DOHH2 (cell line): ENCODE data around the gene MAGEB6.

ENCODE experiments used
- H3F3A ChIP-seq: fragments of 200-600 bp; sonication (generic), shearing (Covaris generic); 2 replicates; pipeline ENCODE4 v1.6.0; 2016; ENCODE audit warnings: antibody characterized with exemption, mild to moderate bottlenecking; ENCODE audit not compliant: control insufficient read depth, insufficient read depth
- H3K27ac ChIP-seq: fragments of 200-600 bp; sonication (generic); 2 replicates; pipeline ENCODE4 v1.5.1; 2014; ENCODE audit warnings: low read depth, mild to moderate bottlenecking, low read length, moderate library complexity
- H3K27me3 ChIP-seq: fragments of 200-600 bp; sonication (generic); 2 replicates; pipeline ENCODE4 v1.6.1; 2014; ENCODE audit warnings: mild to moderate bottlenecking, low read length, mixed read lengths; ENCODE audit not compliant: control insufficient read depth
- H3K36me3 ChIP-seq: fragments of 200-600 bp; sonication (generic); 2 replicates; pipeline ENCODE4 v1.6.1; 2014; ENCODE audit warnings: mild to moderate bottlenecking, low read length, moderate library complexity, mixed read lengths; ENCODE audit not compliant: control insufficient read depth
- H3K4me1 ChIP-seq: fragments of 200-600 bp; sonication (generic); 2 replicates; pipeline ENCODE4 v1.6.1; 2014; ENCODE audit warnings: mild to moderate bottlenecking, low read length, mixed read lengths; ENCODE audit not compliant: control insufficient read depth
- H3K4me2 ChIP-seq: fragments of 200-600 bp; sonication (generic); 2 replicates; pipeline ENCODE4 v1.6.0; 2014; ENCODE audit warnings: mild to moderate bottlenecking, low read length, moderate library complexity
- H3K4me3 ChIP-seq: fragments of 200-600 bp; sonication (generic); 2 replicates; pipeline ENCODE4 v1.5.1; 2014; ENCODE audit warnings: mild to moderate bottlenecking, low read length, mixed read lengths
- H3K79me2 ChIP-seq: fragments of 200-600 bp; sonication (generic); 2 replicates; pipeline ENCODE4 v1.6.1; 2014; ENCODE audit warnings: mild to moderate bottlenecking, low read length, mixed read lengths; ENCODE audit not compliant: control insufficient read depth
- H3K9me2 ChIP-seq: fragments of 200-600 bp; sonication (generic); replicated peaks from 2 replicates; pipeline ENCODE4 v1.6.1; 2014; ENCODE audit warnings: mild to moderate bottlenecking, low read length, mixed read lengths; ENCODE audit not compliant: control insufficient read depth
- H3K9me3 ChIP-seq: fragments of 200-600 bp; sonication (generic); 2 replicates; pipeline ENCODE4 v1.6.1; 2014; ENCODE audit warnings: antibody characterized with exemption, low read length, mixed read lengths; ENCODE audit not compliant: control insufficient read depth, insufficient read depth
- H4K20me1 ChIP-seq: fragments of 200-600 bp; sonication (generic); 2 replicates; pipeline ENCODE4 v1.6.0; 2014; ENCODE audit warnings: low read depth, mild to moderate bottlenecking, antibody characterized with exemption, low read length, moderate library complexity; ENCODE audit not compliant: control insufficient read depth, insufficient read depth
- EZH2phosphoT487 ChIP-seq: fragments of 200-600 bp; sonication (generic); IDR thresholded peaks from 2 replicates; pipeline ENCODE4 v1.6.1; 2017; ENCODE audit warnings: borderline replicate concordance, mild to moderate bottlenecking, antibody characterized with exemption, low read length, moderate library complexity, mixed read lengths
- TF ChIP-seq, protein P1 (sequence below): fragments of 200-600 bp; sonication (generic); IDR thresholded peaks from one replicate; pipeline ENCODE4 v1.5.1; 2014; ENCODE audit warnings: antibody characterized with exemption, mild to moderate bottlenecking, low read depth, low read length; ENCODE audit not compliant: poor library complexity, severe bottlenecking

Gene MAGEB6, protein sequence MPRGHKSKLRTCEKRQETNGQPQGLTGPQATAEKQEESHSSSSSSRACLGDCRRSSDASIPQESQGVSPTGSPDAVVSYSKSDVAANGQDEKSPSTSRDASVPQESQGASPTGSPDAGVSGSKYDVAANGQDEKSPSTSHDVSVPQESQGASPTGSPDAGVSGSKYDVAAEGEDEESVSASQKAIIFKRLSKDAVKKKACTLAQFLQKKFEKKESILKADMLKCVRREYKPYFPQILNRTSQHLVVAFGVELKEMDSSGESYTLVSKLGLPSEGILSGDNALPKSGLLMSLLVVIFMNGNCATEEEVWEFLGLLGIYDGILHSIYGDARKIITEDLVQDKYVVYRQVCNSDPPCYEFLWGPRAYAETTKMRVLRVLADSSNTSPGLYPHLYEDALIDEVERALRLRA

DNA sequence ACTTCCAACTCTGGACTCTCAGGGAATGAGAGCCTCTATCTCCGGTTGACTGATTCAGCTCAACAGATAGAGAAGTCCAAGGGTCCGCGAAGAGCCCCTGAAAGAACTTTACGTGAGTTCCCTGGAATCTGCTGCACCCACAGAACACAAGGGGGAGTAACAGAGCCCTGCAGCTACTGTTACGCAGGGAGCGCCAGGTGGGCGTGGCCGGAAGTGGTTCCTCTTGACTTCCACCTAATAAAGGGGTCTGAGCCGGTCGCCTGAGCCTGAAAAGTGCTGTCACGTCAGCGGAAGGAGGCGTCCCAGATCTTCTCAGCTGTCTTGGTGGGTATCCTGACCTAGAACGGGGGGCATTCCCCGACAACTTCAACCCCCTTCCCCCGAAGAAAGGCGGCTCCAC is at the start of gene MAGEB6:
TSS of gene MAGEB6 (plus strand) at position 237 of the 400 bp plus-strand sequence. CDS start 1,407 bp downstream, outside the sequence.
- Histone ChIP-seq H3F3A (no peaks in the 10 kb centered on the region), H3K9me3 (no peaks in the 10 kb centered on the region), H3K4me2 (no peak within 1 kb of the TSS), H3K36me3 (no peaks in the 10 kb centered on the region), H3K4me1 (no peaks in the 10 kb centered on the region), H3K27ac (no peak within 1 kb of the TSS), H3K9me2 (no peaks in the 10 kb centered on the region), H4K20me1 (no peaks in the 10 kb centered on the region), H3K4me3 (no peak within 1 kb of the TSS), H3K79me2 (no peaks in the 10 kb centered on the region), H3K27me3 (no peaks in the 10 kb centered on the region)
- TF ChIP-seq, protein P1, sequence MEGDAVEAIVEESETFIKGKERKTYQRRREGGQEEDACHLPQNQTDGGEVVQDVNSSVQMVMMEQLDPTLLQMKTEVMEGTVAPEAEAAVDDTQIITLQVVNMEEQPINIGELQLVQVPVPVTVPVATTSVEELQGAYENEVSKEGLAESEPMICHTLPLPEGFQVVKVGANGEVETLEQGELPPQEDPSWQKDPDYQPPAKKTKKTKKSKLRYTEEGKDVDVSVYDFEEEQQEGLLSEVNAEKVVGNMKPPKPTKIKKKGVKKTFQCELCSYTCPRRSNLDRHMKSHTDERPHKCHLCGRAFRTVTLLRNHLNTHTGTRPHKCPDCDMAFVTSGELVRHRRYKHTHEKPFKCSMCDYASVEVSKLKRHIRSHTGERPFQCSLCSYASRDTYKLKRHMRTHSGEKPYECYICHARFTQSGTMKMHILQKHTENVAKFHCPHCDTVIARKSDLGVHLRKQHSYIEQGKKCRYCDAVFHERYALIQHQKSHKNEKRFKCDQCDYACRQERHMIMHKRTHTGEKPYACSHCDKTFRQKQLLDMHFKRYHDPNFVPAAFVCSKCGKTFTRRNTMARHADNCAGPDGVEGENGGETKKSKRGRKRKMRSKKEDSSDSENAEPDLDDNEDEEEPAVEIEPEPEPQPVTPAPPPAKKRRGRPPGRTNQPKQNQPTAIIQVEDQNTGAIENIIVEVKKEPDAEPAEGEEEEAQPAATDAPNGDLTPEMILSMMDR, result no peak
- no peak for TF ChIP-seq EZH2phosphoT487

DNA sequence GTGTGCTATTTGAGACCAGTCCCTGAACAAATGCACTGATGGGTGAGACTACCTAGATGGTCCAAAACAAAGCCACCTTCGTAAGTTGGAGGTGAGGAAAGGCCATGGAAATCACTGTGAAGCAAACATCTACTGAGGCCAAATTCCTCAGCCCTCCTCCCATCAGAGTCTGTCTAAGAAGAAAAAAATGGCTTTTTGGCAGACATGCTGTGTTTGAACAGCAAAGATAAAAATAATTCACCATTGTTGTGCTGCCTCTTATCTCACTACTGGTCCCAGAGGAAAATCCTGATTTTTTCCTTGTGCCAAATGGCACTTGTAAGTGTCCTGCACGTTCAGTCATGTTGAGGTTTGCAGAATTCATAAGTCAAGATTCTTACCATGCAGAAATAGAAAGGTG is 46.2 kb upstream of the MAGEB6 start:
- H3K36me3 ChIP-seq, result no peaks in the 10 kb centered on the region
- no peaks in the 10 kb centered on the region for H4K20me1 ChIP-seq
- H3K79me2 ChIP-seq, result no peaks in the 10 kb centered on the region
- no peaks in the 10 kb centered on the region for H3K4me1 ChIP-seq
- H3K27ac ChIP-seq, result no peak overlapping the region
- H3K9me2 ChIP-seq, result no peaks in the 10 kb centered on the region
- H3K4me3 ChIP-seq, result no peak overlapping the region
- no peak overlapping the region for H3K4me2 ChIP-seq
- H3K9me3 ChIP-seq, result no peaks in the 10 kb centered on the region
- H3F3A ChIP-seq, result no peaks in the 10 kb centered on the region
- TF ChIP-seq, protein P1, result no peak
- no peak for TF ChIP-seq EZH2phosphoT487
- H3K27me3 ChIP-seq, result no peaks in the 10 kb centered on the region

DNA sequence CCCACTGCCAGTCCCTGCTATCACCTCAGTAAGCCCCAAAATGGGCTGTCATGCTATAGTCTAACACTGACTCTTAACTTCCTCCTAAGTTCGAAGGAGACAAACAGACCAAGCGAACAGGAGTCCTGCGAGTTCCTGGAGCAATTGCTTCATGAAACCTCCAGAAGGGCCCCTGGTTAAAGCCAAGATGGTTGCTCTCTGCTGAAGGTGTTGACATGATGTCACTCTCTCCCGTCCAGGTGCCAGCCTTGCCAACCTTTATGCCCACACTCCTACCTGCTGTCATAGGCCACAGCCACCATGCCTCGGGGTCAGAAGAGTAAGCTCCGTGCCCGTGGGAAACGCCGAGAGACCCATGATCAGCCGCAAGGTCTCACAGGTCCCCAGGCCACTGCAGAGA is 31.9 kb upstream of the MAGEB6 start, which contains the start of gene MAGEB6B:
TSS of gene MAGEB6B (plus strand) at position 301 of the 400 bp plus-strand sequence. CDS start at position 301, 0 bp downstream.
- no peak for TF ChIP-seq EZH2phosphoT487
- TF ChIP-seq, protein P1, result no peak
- H3K36me3 ChIP-seq, result no peaks in the 10 kb centered on the region
- no peaks in the 10 kb centered on the region for H3K27me3 ChIP-seq
- no peak within 1 kb of the TSS for H3K27ac ChIP-seq
- H4K20me1 ChIP-seq, result no peaks in the 10 kb centered on the region
- no peaks in the 10 kb centered on the region for H3F3A ChIP-seq
- H3K4me2 ChIP-seq, result no peak within 1 kb of the TSS
- no peak within 1 kb of the TSS for H3K4me3 ChIP-seq
- no peaks in the 10 kb centered on the region for H3K79me2 ChIP-seq
- no peaks in the 10 kb centered on the region for H3K4me1 ChIP-seq
- H3K9me2 ChIP-seq, result no peaks in the 10 kb centered on the region
- H3K9me3 ChIP-seq, result no peaks in the 10 kb centered on the region
